Activated CD4-positive, alpha-beta T cell treated with anti-CD3 and anti-CD28 coated beads, Interleukin-2, amount 50 U/mL, for 1 hour (primary cell): ENCODE measurements around the gene KIF16B.

Source experiments
- DNase-seq: peaks from one replicate; pipeline ENCODE4 v3.0.0-alpha.2; 2020

KIF16B gene

GRCh38 chr20:16392346-16392745, 180.9 kb downstream of the KIF16B start:
- DNase-seq, result no peak

GRCh38 chr20:16390991-16391390, 182.3 kb downstream of the KIF16B start:
- DNase-seq, result no peak

GRCh38 chr20:16388731-16389130, 184.5 kb downstream of the KIF16B start:
- DNase-seq, result no peak

- no peak for DNase-seq
Measured at GRCh38 chr20:16387666-16388065, 185.6 kb downstream of the KIF16B start.

DNA sequence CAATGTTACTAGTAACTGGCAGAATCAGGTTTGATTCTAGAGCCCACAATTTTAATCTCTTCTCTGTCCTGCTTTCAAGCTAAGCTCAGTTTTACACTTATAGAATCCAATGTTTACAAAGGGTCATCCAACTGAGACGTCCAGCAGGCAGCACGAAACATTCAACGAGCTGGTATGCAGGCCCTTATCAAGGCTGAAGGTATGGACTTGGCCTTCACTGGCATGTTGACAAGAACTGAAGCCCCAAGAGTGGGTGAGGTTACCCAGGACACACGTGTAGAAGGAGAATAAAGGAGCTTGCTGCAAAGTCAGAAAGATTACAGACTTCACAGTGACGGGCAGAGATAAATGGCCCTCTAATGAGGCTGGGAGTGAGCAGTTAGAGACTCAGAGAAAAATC, 187.4 kb downstream of the KIF16B start:
- DNase-seq, result no peak

- no peak for DNase-seq
Measured at GRCh38 chr20:16385462-16385861, 187.8 kb downstream of the KIF16B start.

- no peak for DNase-seq
Measured at GRCh38 chr20:16381444-16381843, 191.8 kb downstream of the KIF16B start.

DNA sequence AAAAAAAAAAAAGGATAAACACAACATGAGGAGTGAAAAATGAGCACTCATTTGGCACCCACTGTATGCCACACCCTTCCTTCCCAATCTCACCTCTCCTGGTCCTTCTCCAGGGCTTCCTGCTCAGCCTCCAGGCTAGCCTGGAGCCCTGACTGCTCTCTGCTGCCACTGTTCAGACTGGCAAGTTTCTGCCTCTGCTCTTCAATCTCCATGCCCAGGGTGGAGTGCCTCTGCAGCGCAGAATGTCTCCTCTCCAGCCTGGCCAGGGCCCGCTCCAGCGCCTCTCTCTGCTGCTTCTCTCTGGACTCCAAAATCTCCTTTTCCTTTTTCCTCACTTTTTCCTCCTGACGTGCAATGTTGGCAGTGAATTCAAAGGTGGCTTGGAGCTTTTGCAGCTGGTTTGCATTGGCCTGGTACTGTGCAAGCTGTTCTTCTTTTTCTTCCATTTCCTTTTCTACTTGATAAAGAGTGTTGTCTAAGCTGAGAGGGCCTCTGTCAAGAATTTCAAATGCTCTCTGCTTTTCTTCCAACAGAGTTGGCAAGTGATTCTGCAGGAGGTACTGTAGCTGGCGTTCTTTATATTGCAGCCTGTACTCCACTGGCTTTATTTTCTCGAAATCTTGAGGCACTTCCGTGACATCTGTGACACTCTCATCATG, 194.4 kb downstream of the KIF16B start:
- no peak for DNase-seq

- no peak for DNase-seq
Measured at GRCh38 chr20:16378122-16378521, 195.1 kb downstream of the KIF16B start.

DNA sequence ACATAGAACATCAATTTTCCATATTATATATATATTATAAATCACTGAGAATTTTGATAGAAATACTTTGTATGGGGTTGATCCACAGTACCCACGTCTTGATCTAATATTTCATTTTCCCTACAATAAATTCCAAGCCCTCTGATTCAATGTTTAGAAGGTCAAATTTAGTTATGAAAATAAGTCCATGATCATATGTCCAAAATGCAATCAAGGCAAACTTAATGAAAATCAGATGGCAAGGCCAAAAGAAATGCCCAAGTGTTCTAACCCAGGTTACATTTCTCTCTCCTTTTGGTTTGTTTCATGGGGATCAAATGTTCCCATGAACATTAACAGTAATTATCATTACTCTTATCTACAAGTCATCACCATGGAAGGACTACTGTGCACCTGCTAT, 203.8 kb downstream of the KIF16B start:
- DNase-seq, result no peak

DNA sequence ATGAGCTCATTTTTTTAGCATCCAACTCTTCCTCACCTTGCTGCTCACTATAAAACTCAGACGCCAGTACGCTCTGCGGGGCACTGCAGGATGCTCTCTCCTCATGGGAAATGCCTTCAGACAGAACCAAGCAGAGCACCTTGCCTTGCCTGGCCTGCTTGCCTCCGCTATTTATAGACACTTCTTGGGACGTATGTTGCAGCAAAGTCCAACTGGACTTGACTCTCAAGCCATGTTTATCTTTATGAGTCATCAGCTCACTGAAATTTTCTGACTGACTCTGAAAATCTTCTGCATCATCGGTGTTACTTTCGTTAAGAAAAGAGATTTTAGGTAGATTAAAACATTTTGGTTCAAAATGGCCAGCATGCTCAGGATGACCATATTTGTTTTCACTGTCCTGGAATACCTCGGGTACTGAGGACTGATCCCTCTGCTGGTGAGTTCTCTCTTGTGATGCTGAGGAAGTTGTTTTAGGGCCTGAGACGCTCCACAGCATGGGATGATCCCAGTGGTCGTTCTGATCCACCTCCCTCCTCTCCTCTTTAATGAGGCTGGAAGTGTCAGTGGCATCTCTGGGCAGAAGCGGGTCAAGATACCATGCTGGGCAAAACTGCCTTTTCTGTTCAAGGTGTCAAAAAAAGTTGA, 204.5 kb downstream of the KIF16B start:
- no peak for DNase-seq

DNA sequence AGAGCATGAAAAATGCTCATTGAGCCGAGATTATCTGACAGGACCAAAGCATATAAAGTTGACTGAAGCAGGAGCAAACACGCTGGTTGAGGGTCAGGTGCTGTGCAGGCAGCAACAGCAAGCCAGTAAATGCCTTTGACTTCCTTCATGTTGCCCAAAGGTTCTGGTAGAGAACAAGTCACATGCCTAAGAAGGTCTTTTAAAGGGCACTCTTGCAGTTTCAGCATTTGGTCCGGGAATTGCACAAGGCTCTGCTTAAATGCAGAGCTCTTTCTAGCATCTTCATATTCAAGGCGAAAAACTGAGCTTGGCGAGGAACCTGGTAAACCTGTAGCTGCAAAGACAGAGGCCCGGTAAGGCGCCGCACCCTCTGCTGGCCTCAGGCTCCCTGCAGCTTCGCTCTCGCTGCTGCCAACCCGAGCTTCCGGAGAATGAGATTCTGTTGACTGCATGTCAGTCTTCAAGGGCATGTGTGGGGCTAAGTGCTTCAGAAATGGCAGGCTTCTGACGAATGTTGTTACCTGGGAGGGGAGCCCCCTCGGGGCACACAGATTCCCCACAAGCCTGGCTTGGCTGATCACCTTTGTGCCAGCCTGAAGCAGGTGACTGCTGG, 205.2 kb downstream of the KIF16B start:
- DNase-seq, result no peak

- no peak for DNase-seq
Measured at GRCh38 chr20:16366529-16366928, 206.7 kb downstream of the KIF16B start.

DNA sequence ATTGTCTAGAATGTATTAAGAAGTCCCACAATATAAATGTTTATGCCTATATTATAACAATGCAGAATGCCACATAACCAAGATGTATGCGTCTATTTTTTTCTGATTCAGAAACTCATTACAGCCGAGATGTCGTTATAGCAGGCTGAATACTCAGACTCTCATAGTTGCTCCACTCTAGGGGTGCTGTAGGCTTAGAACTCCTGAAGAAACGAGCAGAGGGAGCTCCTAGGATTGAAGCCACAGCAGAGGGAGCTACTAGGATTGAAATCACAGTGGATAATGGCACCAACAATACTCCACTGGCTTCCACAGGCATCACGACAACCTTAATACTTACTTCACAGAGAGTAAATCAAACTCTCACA, 208.9 kb downstream of the KIF16B start:
- DNase-seq, result no peak

DNA sequence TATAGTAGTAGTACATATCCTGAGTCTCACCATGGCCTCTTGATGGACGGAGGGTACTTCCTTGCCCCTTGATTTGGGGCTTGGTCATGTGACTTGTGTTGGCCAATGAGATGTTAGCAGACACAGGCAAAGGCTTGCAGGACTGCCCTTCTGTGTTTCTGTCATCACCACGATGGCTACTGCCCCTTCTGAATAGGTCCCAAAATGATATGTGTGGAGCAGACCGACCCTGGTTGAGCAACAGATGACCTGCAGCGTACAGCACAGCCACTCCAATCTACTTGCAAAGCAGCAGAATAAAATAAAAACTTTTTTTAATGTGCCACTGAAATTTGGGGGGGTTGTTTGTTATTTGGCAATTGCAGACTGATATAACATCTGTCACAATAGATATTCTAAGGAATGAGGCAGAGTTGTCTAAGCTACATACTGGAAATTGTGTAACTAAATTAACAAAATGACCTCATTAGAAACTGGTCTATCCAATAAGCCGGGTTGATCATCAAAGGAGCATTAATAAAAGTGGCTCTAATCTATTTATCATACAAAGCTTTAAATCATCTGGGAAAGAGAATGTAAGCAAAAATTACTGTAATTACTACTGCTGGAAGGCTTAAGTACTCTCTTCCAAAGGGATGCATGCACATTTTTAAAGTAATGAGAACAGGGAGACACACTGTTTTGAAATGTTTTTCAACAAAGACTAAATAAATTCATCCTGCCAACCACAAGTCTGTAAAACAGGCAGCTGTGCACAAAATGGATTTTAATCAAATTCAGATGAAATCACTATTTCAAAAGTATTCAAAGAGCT, 209.5 kb downstream of the KIF16B start:
- no peak for DNase-seq

GRCh38 chr20:16362642-16363041, 210.6 kb downstream of the KIF16B start:
- DNase-seq, result no peak

GRCh38 chr20:16360668-16361067, 212.6 kb downstream of the KIF16B start:
- no peak for DNase-seq

DNA sequence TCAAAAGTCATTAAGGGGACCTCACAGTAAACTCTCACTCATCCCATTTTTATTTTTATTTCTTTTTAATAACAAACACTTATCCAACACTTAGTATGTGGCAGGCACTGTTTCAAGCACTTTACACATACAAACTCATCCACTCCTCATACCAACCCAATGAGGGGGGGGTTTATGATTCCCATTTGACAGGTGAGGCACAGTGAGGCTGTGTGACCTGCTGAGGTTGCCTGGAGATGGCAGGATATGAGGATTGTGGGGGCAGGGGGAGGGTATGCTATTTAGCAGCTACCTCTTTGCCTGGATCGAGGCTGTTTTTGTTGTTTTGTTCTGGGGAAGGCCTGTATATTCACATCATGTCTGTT, 219.8 kb downstream of the KIF16B start:
- DNase-seq, result no peak

GRCh38 chr20:16352751-16353416, 220.4 kb downstream of the KIF16B start:
- DNase-seq, result no peak

- DNase-seq, result no peak
Measured at GRCh38 chr20:16352321-16352720, 220.9 kb downstream of the KIF16B start.

DNA sequence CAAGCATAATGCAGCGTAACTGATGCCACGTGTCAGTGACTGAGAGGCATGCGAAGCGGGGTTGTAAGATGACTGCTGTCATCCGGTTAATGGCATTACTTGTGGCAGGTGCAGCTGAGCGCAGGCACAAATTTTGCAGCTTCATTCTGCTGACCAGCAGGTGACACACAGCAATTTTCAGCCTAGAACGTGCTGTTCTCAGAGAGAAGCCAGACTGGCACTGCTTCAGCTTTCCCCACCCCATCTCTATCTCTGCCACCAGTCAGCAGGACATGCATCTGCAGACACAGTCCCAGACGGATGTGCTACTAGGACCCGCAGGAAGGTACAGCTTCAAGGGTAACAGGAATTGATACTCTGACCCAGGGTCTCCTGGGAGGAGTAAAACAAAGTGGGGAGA, 221.8 kb downstream of the KIF16B start:
- DNase-seq, result no peak

DNA sequence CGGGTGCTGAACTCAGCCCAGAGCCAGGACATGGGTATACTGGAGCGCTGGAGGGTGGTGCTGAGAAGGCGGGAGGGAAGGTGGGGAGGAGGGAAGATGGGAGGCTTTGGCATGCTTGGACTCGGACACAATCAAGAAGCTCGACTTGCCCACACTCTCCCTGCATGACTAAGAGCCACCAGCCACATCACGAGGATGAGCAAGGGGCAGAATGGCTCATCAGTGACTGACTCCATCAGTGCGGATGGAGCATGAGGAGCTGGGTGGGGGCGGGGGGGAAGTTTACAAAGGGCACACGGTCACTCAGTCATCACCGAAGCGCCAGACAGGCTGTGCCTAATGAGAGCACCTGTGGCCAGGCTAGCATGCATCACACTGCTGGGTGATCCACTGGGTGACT, 222.8 kb downstream of the KIF16B start:
- DNase-seq, result no peak
